Kidney (tissue), 14 donors: ENCODE measurements around the gene IRX2. TPM values are rescaled to one million over a fixed set of nuclear protein-coding genes. Genes with fewer than 3 reads are reported as not detected.

Source experiments
- DNase-seq, 5 donors: peaks; one replicate each; pipeline ENCODE4 v3.0.0-alpha.2; 2013 to 2020
- FAIRE-seq: peaks from 2 replicates; lab custom pipeline; 2012; peaks lifted over from hg19 to GRCh38; lab: Jason Lieb, UNC
- H3K27ac ChIP-seq, 2 donors: one replicate each; pipeline ENCODE4 v1.7.0; 2013; ENCODE audit warnings: low read depth in 2 of 2, low read length in 2 of 2, inconsistent platforms in 1 of 2
- H3K27me3 ChIP-seq: one replicate; pipeline ENCODE4 v1.7.1; 2013; ENCODE audit warnings: low read length, inconsistent platforms; ENCODE audit not compliant: control insufficient read depth, insufficient read depth
- H3K36me3 ChIP-seq, 3 donors: one replicate each; pipeline versions ENCODE4 v1.7.0 to v1.7.1; 2013; ENCODE audit warnings: low read length in 3 of 3, control low read depth in 1 of 3, inconsistent platforms in 1 of 3; ENCODE audit not compliant: insufficient read depth in 3 of 3, control insufficient read depth in 2 of 3
- H3K4me1 ChIP-seq, 3 donors: one replicate each; pipeline versions ENCODE4 v1.7.0 to v1.7.1; 2013; ENCODE audit warnings: low read length in 3 of 3, inconsistent platforms in 1 of 3, low read depth in 1 of 3; ENCODE audit not compliant: control insufficient read depth in 2 of 3, insufficient read depth in 2 of 3
- H3K4me3 ChIP-seq, 3 donors: one replicate each; pipeline versions ENCODE4 v1.7.0 to v1.8.1; 2013; ENCODE audit warnings: low read length in 3 of 3, control low read depth in 1 of 3, inconsistent platforms in 1 of 3
- H3K9ac ChIP-seq, 3 donors: one replicate each; pipeline versions ENCODE4 v1.7.0 to v1.7.1; 2013; ENCODE audit warnings: low read length in 3 of 3, control low read depth in 1 of 3, inconsistent platforms in 1 of 3
- H3K9me3 ChIP-seq, 3 donors: one replicate each; pipeline versions ENCODE4 v1.7.0 to v1.7.1; 2013; ENCODE audit warnings: low read length in 3 of 3, control low read depth in 1 of 3, inconsistent platforms in 1 of 3; ENCODE audit not compliant: control insufficient read depth in 2 of 3, insufficient read depth in 1 of 3
- intact Hi-C: fragments of 100-400 bp; cut with DNase I; formaldehyde crosslinking; loops from one replicate; pipeline ENCODE4 v1.11.1; 2022
- polyA plus RNA-seq: library from polyadenylated mRNA; stranded (reverse); fragments of 350-450 nt; fragmentation: Illumina TruSeq; extraction: RNeasy Lipid Tissue Mini Kit (QIAGEN cat#74804); gene quantifications from one replicate; pipeline ENCODE4 v1.2.3, GENCODE V29; 2014; ENCODE audit warnings: low read depth, low replicate concordance; ENCODE audit not compliant: insufficient read depth
- total RNA-seq: library from RNA; stranded (reverse); fragmentation: NEBNext Ultra II Directional; extraction: Animal tissue kit (Norgen Biotek cat#: 25700); gene quantifications from one replicate; pipeline ENCODE4 v1.2.1, GENCODE V29; 2021
- TF ChIP-seq, protein P1 (sequence below): IDR thresholded peaks from 3 replicates; pipeline ENCODE4 v1.5.1; 2012; ENCODE audit warnings: mild to moderate bottlenecking, moderate library complexity, borderline replicate concordance; ENCODE audit not compliant: insufficient read depth; ENCODE audit errors: extremely low read depth
- donor health status: control.
- donor health status: control.
- donor health status: control.
- donor health status: control.
- donor health status: control.
- donor health status: DM: yes; HTN: yes; CAD: no.
- donor health status: Normal renal cell carcinoma (clear cell type).

IRX2 gene
- total and polyA plus RNA-seq, 2 donors from 2014 or later = 11.7 to 44.2 TPM

DNA sequence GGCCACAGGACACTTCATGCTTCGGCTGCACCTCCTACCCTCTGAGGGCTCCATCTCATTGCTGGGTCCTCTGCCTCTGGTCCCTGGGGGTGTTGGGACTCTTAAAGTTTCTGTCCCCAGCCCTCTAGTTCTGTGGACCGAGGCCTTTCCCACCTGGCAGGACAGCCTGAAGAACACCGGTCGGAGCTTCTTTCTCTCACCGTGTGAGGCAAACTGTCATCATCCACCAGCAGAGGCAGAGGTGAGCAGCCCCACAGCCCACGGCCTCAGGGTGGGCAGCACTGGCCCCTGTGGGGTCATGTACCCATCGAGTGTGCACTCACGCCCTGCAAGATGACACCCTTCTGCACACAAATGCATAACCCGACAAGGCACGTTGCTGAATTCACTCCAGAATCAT lies 49.9 kb downstream of the IRX2 start:
- Histone ChIP-seq H3K9ac (no peak overlapping the region), H3K9me3 (no peaks in the 10 kb centered on the region), H3K27ac (no peak overlapping the region), H3K4me3 (no peak overlapping the region), H3K27me3 (peaks cover 3% of the 10 kb centered on the region), H3K4me1 (no peaks in the 10 kb centered on the region), H3K36me3 (no peaks in the 10 kb centered on the region)
- intact Hi-C loops = no loop called here
- TF ChIP-seq, protein P1, sequence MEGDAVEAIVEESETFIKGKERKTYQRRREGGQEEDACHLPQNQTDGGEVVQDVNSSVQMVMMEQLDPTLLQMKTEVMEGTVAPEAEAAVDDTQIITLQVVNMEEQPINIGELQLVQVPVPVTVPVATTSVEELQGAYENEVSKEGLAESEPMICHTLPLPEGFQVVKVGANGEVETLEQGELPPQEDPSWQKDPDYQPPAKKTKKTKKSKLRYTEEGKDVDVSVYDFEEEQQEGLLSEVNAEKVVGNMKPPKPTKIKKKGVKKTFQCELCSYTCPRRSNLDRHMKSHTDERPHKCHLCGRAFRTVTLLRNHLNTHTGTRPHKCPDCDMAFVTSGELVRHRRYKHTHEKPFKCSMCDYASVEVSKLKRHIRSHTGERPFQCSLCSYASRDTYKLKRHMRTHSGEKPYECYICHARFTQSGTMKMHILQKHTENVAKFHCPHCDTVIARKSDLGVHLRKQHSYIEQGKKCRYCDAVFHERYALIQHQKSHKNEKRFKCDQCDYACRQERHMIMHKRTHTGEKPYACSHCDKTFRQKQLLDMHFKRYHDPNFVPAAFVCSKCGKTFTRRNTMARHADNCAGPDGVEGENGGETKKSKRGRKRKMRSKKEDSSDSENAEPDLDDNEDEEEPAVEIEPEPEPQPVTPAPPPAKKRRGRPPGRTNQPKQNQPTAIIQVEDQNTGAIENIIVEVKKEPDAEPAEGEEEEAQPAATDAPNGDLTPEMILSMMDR = no peak
- DNase-seq (no peak), FAIRE-seq (no peak)

DNA sequence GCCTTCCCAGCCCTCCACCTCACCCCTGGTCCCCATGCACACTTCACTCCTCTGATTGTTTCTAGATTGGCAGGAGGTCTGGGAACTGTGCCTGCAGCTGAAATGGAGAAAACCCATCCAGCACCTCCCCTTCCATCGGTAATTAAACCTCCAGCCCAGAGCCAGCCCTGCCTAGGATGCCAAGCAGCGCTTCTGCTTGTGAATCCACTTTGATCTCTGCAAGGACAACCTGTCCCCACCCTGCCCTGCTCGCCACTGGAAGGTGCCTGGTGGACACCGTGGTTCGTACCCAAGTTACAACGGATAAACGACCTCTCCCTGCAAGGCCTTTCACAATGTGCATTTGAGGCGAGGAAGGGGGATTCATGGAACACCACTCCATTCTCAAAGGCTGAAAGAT lies 50.6 kb downstream of the IRX2 start:
- intact Hi-C loops = no loop called here
- H3K27me3 ChIP-seq = peaks cover 3% of the 10 kb centered on the region
- no peak overlapping the region for H3K4me3 ChIP-seq

DNA sequence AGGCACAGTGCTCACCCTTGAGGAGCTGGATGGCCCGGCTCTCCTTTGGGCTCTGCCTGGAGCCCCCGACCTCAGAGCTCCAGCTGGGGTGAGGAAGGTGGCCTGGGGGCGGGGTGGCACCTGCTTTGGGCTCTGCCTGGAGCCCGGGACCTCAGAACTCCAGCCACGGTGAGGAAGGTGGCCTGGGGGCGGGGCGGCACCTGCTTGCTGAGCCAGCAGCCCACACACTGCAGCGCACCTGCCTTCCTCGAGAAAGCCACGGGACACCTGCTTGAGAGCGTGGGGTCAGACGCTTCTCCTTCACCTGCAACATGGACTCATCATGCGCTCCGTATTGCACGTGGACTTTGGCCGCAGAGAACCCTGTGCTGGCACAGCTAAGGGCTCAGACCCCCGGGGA lies 51.8 kb downstream of the IRX2 start:
- peaks cover 3% of the 10 kb centered on the region for H3K27me3 ChIP-seq
- no peak overlapping the region for H3K4me3 ChIP-seq
- DNase-seq (no peak), FAIRE-seq (no peak)
- no peaks in the 10 kb centered on the region for H3K9me3 ChIP-seq
- H3K4me1 ChIP-seq = no peaks in the 10 kb centered on the region
- intact Hi-C loops = no loop called here
- TF ChIP-seq, protein P1 = no peak
- no peaks in the 10 kb centered on the region for H3K36me3 ChIP-seq
- H3K27ac ChIP-seq = no peak overlapping the region
- H3K9ac ChIP-seq = no peak overlapping the region

More for the DNA sequence above, 50.6 kb downstream of the IRX2 start:
- TF ChIP-seq, protein P1 = no peak
- H3K9me3 ChIP-seq = no peaks in the 10 kb centered on the region
- no peak overlapping the region for H3K9ac ChIP-seq
- no peak for DNase-seq
- no peaks in the 10 kb centered on the region for H3K36me3 ChIP-seq
- no peaks in the 10 kb centered on the region for H3K4me1 ChIP-seq
- FAIRE-seq = no peak
- no peak overlapping the region for H3K27ac ChIP-seq

DNA sequence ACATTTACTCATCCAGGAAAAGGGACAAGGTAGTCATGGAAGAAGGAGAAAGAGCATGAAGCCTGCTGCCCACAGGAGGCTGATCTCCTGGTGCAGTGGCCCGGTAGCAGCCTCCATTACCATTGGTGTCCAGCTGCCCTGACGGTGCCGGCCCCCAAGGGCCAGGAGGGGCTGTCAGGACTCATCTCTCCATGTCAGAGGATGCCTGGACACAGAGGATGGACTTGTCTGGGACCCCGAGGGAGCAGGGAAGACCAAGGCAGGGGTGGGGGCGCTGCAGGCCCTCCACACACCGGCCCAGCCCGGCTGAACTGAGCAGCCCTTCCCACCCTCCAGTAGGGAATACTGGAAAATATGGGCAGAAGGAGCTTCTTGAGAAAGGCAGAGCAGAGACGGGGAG lies 52.2 kb downstream of the IRX2 start:
- H3K9me3 ChIP-seq = no peaks in the 10 kb centered on the region

More for the DNA sequence above, 52.2 kb downstream of the IRX2 start:
- H3K4me1 ChIP-seq = no peaks in the 10 kb centered on the region
- H3K4me3 ChIP-seq = no peak overlapping the region
- no peaks in the 10 kb centered on the region for H3K36me3 ChIP-seq
- no peak for DNase-seq
- H3K27me3 ChIP-seq = peaks cover 3% of the 10 kb centered on the region
- no peak overlapping the region for H3K9ac ChIP-seq
- H3K27ac ChIP-seq = no peak overlapping the region
- intact Hi-C loops = no loop called here
- TF ChIP-seq, protein P1 = no peak
- no peak for FAIRE-seq
